Stomach smooth muscle (tissue), 2 donors: Measurements from ENCODE around the gene CCDC88B.

Experiments
- H3K27ac ChIP-seq: one replicate; pipeline ENCODE4 v1.7.0; 2013; ENCODE audit warnings: mild to moderate bottlenecking, low read length, inconsistent platforms
- H3K27me3 ChIP-seq, 2 donors: one replicate each; pipeline ENCODE4 v1.7.0; 2013; ENCODE audit warnings: low read length in 2 of 2; ENCODE audit not compliant: insufficient read depth in 2 of 2, control insufficient read depth in 1 of 2
- H3K36me3 ChIP-seq, 2 donors: one replicate each; pipeline ENCODE4 v1.7.0; 2013; ENCODE audit warnings: low read length in 2 of 2; ENCODE audit not compliant: control insufficient read depth in 2 of 2, insufficient read depth in 2 of 2
- H3K4me1 ChIP-seq: one replicate; pipeline ENCODE4 v1.7.0; 2013; ENCODE audit warnings: low read length; ENCODE audit not compliant: control insufficient read depth, insufficient read depth
- H3K4me3 ChIP-seq, 2 donors: one replicate each; pipeline ENCODE4 v1.7.0; 2013; ENCODE audit warnings: low read length in 2 of 2
- H3K9ac ChIP-seq, 2 donors: one replicate each; pipeline ENCODE4 v1.7.0; 2013; ENCODE audit warnings: low read length in 2 of 2, mild to moderate bottlenecking in 1 of 2
- H3K9me3 ChIP-seq, 2 donors: one replicate each; pipeline ENCODE4 v1.7.0; 2013; ENCODE audit warnings: low read length in 2 of 2; ENCODE audit not compliant: control insufficient read depth in 2 of 2
- donor health status: healthy.
- donor health status: Pancreatic carcinoma.

Gene CCDC88B

DNA sequence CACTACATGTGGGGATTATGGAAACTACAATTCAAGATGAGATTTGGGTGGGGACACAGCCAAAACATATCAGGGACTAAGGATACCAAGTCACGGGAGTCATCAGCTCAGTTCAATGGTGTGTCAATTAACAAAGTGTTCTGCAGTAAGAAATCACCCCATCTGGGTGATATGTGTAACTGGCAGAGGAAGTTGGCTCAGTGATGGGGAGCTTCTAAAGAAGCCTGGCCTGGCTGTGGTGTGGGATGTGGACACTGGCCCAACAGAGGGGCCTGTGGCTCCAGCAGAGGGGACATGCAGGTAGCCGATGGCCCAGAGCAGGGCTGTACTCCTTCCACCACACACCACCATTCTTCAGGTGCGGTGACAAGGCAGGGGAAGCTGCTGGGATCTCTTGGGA is 50.6 kb downstream of the CCDC88B start:
- Histone ChIP-seq H3K4me3 (no peak overlapping the region), H3K27me3 (no peaks in the 10 kb centered on the region), H3K27ac (no peak overlapping the region), H3K9me3 (no peaks in the 10 kb centered on the region), H3K4me1 (peaks cover 7% of the 10 kb centered on the region), H3K36me3 (no peaks in the 10 kb centered on the region), H3K9ac (no peak overlapping the region)

DNA sequence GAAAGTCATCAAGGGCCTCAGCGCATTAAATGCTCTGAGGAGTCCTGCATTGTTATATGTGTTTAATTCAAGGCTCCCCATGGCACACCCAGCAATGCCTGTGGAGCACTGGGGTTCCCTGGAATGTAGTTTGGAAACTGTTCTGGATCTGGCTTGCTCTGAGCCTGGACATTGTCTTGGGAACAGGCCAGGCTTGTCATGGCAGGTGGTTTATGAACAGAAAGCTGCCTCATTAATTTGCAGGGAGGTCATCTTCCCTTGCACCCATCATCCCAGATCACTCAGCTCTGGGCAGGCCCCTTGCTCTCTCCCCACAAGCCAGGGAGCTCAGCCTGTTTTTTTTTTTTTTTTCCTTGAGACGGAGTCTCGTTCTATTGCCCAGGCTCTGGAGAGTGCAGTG is 51.8 kb downstream of the CCDC88B start:
- peaks cover 0 to 4% of the 10 kb centered on the region in 2 donors for H3K27me3 ChIP-seq
- peaks cover 6% of the 10 kb centered on the region for H3K4me1 ChIP-seq
- H3K4me3 ChIP-seq: no peak overlapping the region
- H3K36me3 ChIP-seq: no peaks in the 10 kb centered on the region
- no peaks in the 10 kb centered on the region for H3K9me3 ChIP-seq
- no peak overlapping the region for H3K9ac ChIP-seq
- H3K27ac ChIP-seq: no peak overlapping the region

DNA sequence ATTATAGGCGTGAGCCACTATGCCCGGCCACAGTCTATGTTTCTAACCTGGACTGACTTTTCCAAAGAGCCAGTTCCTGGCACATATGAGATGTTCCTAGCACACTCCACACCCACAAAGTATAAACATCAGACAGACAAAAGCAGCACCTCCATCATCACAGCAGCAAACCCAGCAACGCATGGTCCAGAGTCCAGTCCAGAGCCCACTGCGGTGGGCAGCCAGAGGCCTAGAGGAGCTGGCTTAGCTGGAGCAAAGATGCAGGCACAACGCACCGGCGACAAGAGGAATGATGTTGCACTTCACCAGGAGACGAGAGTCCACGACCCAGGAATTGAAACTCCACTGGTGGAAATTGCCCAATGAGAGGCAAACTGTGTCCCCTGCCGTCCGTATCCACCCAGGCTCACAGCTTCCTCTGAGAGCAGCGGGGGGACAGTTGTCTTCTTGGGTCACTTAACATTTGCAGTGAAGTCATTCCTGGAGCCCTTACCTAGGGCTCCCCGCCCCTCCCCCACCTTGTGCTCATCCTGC is 55.6 kb downstream of the CCDC88B start:
- H3K27ac ChIP-seq: no peak overlapping the region
- no peaks in the 10 kb centered on the region for H3K36me3 ChIP-seq
- no peak overlapping the region for H3K9ac ChIP-seq
- H3K9me3 ChIP-seq: no peaks in the 10 kb centered on the region
- H3K4me1 ChIP-seq: peaks cover 10% of the 10 kb centered on the region
- peaks cover 4 to 8% of the 10 kb centered on the region in 2 donors for H3K27me3 ChIP-seq
- no peak overlapping the region for H3K4me3 ChIP-seq

DNA sequence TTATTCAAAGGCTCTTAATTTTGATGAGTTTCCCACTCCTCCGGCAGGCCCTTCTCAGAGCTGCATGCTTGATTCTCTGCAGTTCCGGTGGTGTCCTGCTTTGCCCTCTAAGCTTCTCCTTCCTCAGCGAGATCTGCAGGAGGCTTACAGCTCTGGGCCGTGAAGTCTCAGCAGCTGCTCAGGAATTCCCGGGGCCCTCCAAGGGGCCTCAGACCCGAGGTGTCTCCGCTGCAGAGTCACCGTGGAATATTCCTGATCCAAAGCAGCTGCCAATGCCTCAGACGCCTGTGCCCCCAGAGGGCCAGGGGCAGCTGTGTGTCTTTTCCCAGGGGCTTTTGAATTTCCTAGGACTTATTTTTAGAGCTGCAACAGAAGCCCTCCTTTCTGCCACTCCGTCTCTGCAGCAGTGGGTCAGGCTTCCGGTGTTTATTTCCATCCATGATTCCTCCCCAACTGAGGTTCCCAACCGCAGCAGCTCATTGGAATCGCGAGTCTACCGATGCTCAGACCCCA is 56.1 kb downstream of the CCDC88B start:
- Histone ChIP-seq H3K9me3 (no peaks in the 10 kb centered on the region), H3K4me1 (peaks cover 10% of the 10 kb centered on the region), H3K36me3 (no peaks in the 10 kb centered on the region), H3K4me3 (no peak overlapping the region), H3K27ac (no peak overlapping the region), H3K27me3 (peaks cover 4 to 8% of the 10 kb centered on the region in 2 donors), H3K9ac (no peak overlapping the region)

GRCh38 chr11:64400102-64400501 is 60.1 kb downstream of the CCDC88B start:
- Histone ChIP-seq H3K9ac (no peak overlapping the region), H3K4me3 (no peak overlapping the region), H3K36me3 (no peaks in the 10 kb centered on the region), H3K27me3 (peaks cover 4 to 10% of the 10 kb centered on the region in 2 donors), H3K9me3 (no peaks in the 10 kb centered on the region), H3K4me1 (peaks cover 6% of the 10 kb centered on the region), H3K27ac (no peak overlapping the region)

DNA sequence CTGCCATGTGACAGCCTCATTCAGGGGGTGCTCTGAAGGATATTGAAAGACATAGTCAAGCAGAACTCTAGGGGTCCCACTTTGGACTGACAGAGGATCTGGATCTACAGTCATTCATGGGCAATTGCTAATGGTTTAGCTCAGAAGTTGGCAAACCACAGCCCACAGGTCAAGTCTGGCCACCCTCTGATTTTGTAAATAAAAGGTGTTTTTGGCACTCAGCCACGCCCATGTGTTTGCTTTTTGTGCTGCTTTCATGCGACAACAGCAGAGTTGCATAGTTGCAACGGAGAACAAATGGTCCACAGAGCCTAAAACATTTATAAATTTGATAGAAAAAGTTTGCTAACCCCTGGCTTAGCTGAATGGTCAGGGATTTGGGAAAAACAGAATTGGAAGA is 60.7 kb downstream of the CCDC88B start:
- Histone ChIP-seq H3K4me3 (no peak overlapping the region), H3K9me3 (no peaks in the 10 kb centered on the region), H3K4me1 (peaks cover 4% of the 10 kb centered on the region), H3K9ac (no peak overlapping the region), H3K27ac (no peak overlapping the region), H3K27me3 (peaks cover 4 to 10% of the 10 kb centered on the region in 2 donors), H3K36me3 (no peaks in the 10 kb centered on the region)

- Histone ChIP-seq H3K9ac (no peak overlapping the region), H3K9me3 (no peaks in the 10 kb centered on the region), H3K27ac (no peak overlapping the region), H3K4me1 (peaks cover 10% of the 10 kb centered on the region), H3K36me3 (no peaks in the 10 kb centered on the region), H3K27me3 (peaks cover 4 to 6% of the 10 kb centered on the region in 2 donors), H3K4me3 (no peak overlapping the region)
These were observed 61.8 kb downstream of the CCDC88B start for GRCh38 chr11:64401775-64402174.

DNA sequence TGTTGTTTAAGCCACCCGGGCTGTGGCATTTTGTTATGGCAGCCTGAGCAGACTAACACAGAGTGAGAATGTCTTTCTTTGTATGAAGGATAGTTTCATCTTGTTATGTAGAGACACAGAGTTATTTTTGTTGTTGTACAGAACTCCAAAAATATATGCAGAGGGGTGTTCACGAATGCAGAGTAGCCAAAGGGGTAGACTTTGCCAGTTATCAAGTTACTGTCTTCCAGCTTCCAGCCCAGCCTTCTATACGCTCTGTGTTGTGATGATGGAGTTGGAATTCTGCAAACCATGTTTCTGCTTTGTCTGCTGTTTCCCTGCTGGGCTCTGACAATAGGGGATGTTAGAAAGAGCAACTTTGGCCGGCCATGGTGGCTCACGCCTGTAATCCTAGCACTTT is 63.1 kb downstream of the CCDC88B start:
- H3K9me3 ChIP-seq: no peaks in the 10 kb centered on the region
- H3K9ac ChIP-seq: no peak overlapping the region
- H3K36me3 ChIP-seq: no peaks in the 10 kb centered on the region
- peaks cover 13% of the 10 kb centered on the region for H3K4me1 ChIP-seq
- H3K27me3 ChIP-seq: peaks cover 4 to 6% of the 10 kb centered on the region in 2 donors
- H3K4me3 ChIP-seq: no peak overlapping the region
- no peak overlapping the region for H3K27ac ChIP-seq

DNA sequence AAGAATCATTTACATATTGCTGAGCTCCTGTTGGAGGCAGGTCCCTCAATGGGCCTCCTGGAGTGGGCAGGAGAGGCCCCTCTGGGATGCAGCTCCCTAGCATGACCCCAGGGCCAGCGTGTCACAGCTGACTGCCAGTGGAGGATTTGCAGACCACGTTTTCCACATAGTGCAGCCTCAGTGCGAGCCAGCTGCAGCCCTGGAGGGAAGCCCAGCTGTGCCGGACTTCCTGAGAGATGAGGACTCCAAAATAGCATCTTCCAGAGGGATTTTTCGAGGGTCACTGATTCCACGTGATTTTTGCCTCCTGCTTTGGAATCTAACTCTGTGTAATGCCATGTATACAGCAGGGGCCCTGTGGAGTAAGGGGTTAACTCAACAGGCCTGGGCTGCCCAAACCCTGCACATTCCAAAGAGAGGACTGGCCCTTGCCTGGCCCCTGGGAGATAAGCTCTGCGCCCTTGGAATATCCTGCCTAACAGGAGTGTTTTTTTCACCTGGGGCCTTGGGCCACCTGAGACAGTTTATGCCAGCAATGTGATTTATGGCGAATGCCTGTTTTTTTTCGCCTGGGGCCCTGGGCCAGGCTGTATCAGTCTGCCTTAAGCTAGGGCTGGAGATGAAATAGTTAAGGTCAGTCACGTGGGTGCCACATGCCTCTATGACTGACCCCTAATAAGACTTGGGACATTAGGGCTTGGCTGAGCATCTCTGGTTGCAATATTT is 66.4 kb downstream of the CCDC88B start:
- no peak overlapping the region for H3K4me3 ChIP-seq

More for the DNA sequence above, 66.4 kb downstream of the CCDC88B start:
- H3K27ac ChIP-seq: no peak overlapping the region
- H3K4me1 ChIP-seq: peaks cover 12% of the 10 kb centered on the region
- no peaks in the 10 kb centered on the region for H3K36me3 ChIP-seq
- peaks cover 0 to 9% of the 10 kb centered on the region in 2 donors for H3K27me3 ChIP-seq
- no peaks in the 10 kb centered on the region for H3K9me3 ChIP-seq
- no peak overlapping the region for H3K9ac ChIP-seq
